HG03432 (cell line): ENCODE results near the gene MPZL3.

Source experiments
- ATAC-seq: cut with Tn5 transposase; IDR thresholded peaks from one replicate; pipeline ENCODE4 v1.9.1; 2021; ENCODE audit warnings: mild to moderate bottlenecking, moderate library complexity; ENCODE audit not compliant: unreplicated experiment

Gene MPZL3

GRCh38 chr11:118264569-118265465 is 12.7 kb upstream of the MPZL3 start:
- ATAC-seq, result no peak

GRCh38 chr11:118263695-118264568 is 11.8 kb upstream of the MPZL3 start, which contains the start of gene MPZL2:
TSS of gene MPZL2 (minus strand) at chr11:118264297. CDS start at chr11:118264153, 144 bp downstream.
- ATAC-seq, result no peak

- ATAC-seq, result no peak
Measured at GRCh38 chr11:118263112-118263511, 10.9 kb upstream of the MPZL3 start.

GRCh38 chr11:118260353-118260752 is 8.2 kb upstream of the MPZL3 start:
- no peak for ATAC-seq

- ATAC-seq, result no peak
Measured at GRCh38 chr11:118259138-118259537, 7.0 kb upstream of the MPZL3 start.

GRCh38 chr11:118258410-118258809 is 6.2 kb upstream of the MPZL3 start:
- no peak for ATAC-seq

GRCh38 chr11:118252688-118253087 is 523 bp upstream of the MPZL3 start:
- ATAC-seq, result peak; percentile 17

- no peak for ATAC-seq
Measured at GRCh38 chr11:118247041-118247440, 5.1 kb downstream of the MPZL3 start.

- ATAC-seq, result no peak
Measured at GRCh38 chr11:118245936-118246562, 6.1 kb downstream of the MPZL3 start.

- ATAC-seq, result no peak
Measured at GRCh38 chr11:118243993-118244762, 8.0 kb downstream of the MPZL3 start.

GRCh38 chr11:118243161-118243560 is 9.0 kb downstream of the MPZL3 start:
- ATAC-seq, result no peak

- ATAC-seq, result peak; percentile 23
Measured at GRCh38 chr11:118241764-118242098, 10.4 kb downstream of the MPZL3 start.

GRCh38 chr11:118240999-118241763 is 11.0 kb downstream of the MPZL3 start:
- ATAC-seq, result peak; percentile 90

GRCh38 chr11:118239509-118240205 is 12.5 kb downstream of the MPZL3 start:
- no peak for ATAC-seq

GRCh38 chr11:118238929-118239328 is 13.2 kb downstream of the MPZL3 start:
- no peak for ATAC-seq

GRCh38 chr11:118238421-118238820 is 13.7 kb downstream of the MPZL3 start:
- no peak for ATAC-seq

GRCh38 chr11:118236170-118236569 is 16.0 kb downstream of the MPZL3 start:
- ATAC-seq, result no peak

GRCh38 chr11:118234833-118235232 is 17.3 kb downstream of the MPZL3 start:
- ATAC-seq, result no peak

GRCh38 chr11:118233850-118234249 is 18.3 kb downstream of the MPZL3 start:
- ATAC-seq, result no peak
